ENCODE measurements around the gene POU6F2. TPM values are rescaled to one million over a fixed set of nuclear protein-coding genes. Genes with fewer than 3 reads are reported as not detected.

Gene POU6F2
- total and polyA plus RNA-seq, 2 experiments from 2014 or later = 7.2 to 7.3 TPM

- ATAC-seq = no peak
Observed at GRCh38 chr7:39421251-39421650, 443.5 kb downstream of the POU6F2 start.

DNA sequence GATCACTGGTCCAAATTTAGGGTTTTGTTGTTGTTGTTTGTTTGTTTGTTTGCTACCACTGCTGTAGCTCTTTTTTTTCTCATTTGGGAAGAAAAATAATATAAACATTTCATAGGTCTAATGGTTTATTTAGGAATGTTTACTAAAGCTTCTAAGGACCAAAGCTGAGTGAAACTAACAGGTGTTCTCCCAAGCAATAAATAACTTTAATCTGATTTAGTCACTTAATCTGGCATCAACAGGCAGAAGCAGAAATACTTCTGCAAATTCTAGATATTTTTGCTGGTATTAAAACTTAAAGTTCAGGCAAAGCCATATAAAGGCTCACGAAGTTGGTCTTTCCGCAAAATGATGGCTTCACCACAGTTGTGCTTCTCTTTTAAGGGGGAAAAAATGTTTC lies 444.0 kb downstream of the POU6F2 start:
- Mint-ChIP-seq H3K4me1 (peaks cover 9% of the 10 kb centered on the region), H3K27me3 (ENCODE audit: insufficient read depth, low read depth, poor library complexity) (peaks cover 1% of the 10 kb centered on the region), H3K4me3 (no peak overlapping the region), H3K36me3 (ENCODE audit: low read depth) (no peaks in the 10 kb centered on the region), H3K9me3 (no peaks in the 10 kb centered on the region), H3K27ac (no peak overlapping the region)
- no peak overlapping the region for H2AFZ ChIP-seq
- no peaks in the 10 kb centered on the region for H4K20me1 ChIP-seq (replicated peaks; ENCODE audit: insufficient read depth)
- no peaks in the 10 kb centered on the region for H3F3A ChIP-seq (replicated peaks; ENCODE audit: low read depth)
- DNase-seq (ENCODE audit: low spot score) (no peak), ATAC-seq (no peak)
- no peak overlapping the region for H3K4me3 ChIP-seq
- no peaks in the 10 kb centered on the region for H3K36me3 ChIP-seq (ENCODE audit: insufficient read depth)
- H3K27ac ChIP-seq (ENCODE audit: low read depth) = no peak overlapping the region
- H3K4me1 ChIP-seq (ENCODE audit: insufficient read depth) = peaks cover 7% of the 10 kb centered on the region; the same call in 1 of the 2 replicates
- no peaks in the 10 kb centered on the region for H3K27me3 ChIP-seq (ENCODE audit: insufficient read depth)
- peaks cover 10% of the 10 kb centered on the region; the same call in 1 of the 2 replicates for H3K9me2 ChIP-seq (ENCODE audit: insufficient read depth)
- H3K4me2 ChIP-seq = no peak overlapping the region
- no peaks in the 10 kb centered on the region for H3K79me2 ChIP-seq (replicated peaks; ENCODE audit: insufficient read depth)
- TF ChIP-seq JUNB (IDR thresholded peaks at IDR 0.05; ENCODE audit: unreplicated experiment) (no peak), ZNF331 (CRISPR knock-in tag; IDR thresholded peaks at IDR 0.05; ENCODE audit: low read depth) (no peak), ETS1 (IDR thresholded peaks at IDR 0.05) (no peak), NANOG (IDR thresholded peaks at IDR 0.05; ENCODE audit: borderline replicate concordance) (no peak), CREB1 (CRISPR knock-in tag; IDR thresholded peaks at IDR 0.05; ENCODE audit: low read depth) (no peak), EZH2 (IDR thresholded peaks at IDR 0.05; ENCODE audit: low read depth, unreplicated experiment) (no peak), ZNF114 (CRISPR knock-in tag; IDR thresholded peaks at IDR 0.05) (no peak), CTCF (conservative IDR thresholded peaks at IDR 0.05; ENCODE audit: low read depth in 2 of 2) (no peak), EZH2phosphoT487 (IDR thresholded peaks at IDR 0.05; ENCODE audit: unreplicated experiment) (no peak)

More at GRCh38 chr7:39421251-39421650, 443.5 kb downstream of the POU6F2 start:
- Histone ChIP-seq H3K4me3 (no peak overlapping the region), H3K27ac (ENCODE audit: low read depth) (no peak overlapping the region), H2AFZ (no peak overlapping the region), H3K4me2 (no peak overlapping the region), H3K79me2 (replicated peaks; ENCODE audit: insufficient read depth) (no peaks in the 10 kb centered on the region), H3K4me1 (ENCODE audit: insufficient read depth) (peaks cover 7% of the 10 kb centered on the region; the same call in 1 of the 2 replicates), H3K36me3 (ENCODE audit: insufficient read depth) (no peaks in the 10 kb centered on the region), H3F3A (replicated peaks; ENCODE audit: low read depth) (no peaks in the 10 kb centered on the region), H3K9me2 (ENCODE audit: insufficient read depth) (peaks cover 6% of the 10 kb centered on the region; the same call in 1 of the 2 replicates), H4K20me1 (replicated peaks; ENCODE audit: insufficient read depth) (no peaks in the 10 kb centered on the region), H3K27me3 (ENCODE audit: insufficient read depth) (no peaks in the 10 kb centered on the region)
- Mint-ChIP-seq H3K4me1 (peaks cover 9% of the 10 kb centered on the region), H3K9me3 (no peaks in the 10 kb centered on the region), H3K27me3 (ENCODE audit: insufficient read depth, low read depth, poor library complexity) (peaks cover 1% of the 10 kb centered on the region), H3K4me3 (no peak overlapping the region), H3K36me3 (ENCODE audit: low read depth) (no peaks in the 10 kb centered on the region), H3K27ac (no peak overlapping the region)
- no peak for DNase-seq (ENCODE audit: low spot score)
- no peak for TF ChIP-seq ETS1 (IDR thresholded peaks at IDR 0.05)
- TF ChIP-seq STAT1 (IDR thresholded peaks at IDR 0.05; ENCODE audit: unreplicated experiment) = no peak
- TF ChIP-seq, protein P1, sequence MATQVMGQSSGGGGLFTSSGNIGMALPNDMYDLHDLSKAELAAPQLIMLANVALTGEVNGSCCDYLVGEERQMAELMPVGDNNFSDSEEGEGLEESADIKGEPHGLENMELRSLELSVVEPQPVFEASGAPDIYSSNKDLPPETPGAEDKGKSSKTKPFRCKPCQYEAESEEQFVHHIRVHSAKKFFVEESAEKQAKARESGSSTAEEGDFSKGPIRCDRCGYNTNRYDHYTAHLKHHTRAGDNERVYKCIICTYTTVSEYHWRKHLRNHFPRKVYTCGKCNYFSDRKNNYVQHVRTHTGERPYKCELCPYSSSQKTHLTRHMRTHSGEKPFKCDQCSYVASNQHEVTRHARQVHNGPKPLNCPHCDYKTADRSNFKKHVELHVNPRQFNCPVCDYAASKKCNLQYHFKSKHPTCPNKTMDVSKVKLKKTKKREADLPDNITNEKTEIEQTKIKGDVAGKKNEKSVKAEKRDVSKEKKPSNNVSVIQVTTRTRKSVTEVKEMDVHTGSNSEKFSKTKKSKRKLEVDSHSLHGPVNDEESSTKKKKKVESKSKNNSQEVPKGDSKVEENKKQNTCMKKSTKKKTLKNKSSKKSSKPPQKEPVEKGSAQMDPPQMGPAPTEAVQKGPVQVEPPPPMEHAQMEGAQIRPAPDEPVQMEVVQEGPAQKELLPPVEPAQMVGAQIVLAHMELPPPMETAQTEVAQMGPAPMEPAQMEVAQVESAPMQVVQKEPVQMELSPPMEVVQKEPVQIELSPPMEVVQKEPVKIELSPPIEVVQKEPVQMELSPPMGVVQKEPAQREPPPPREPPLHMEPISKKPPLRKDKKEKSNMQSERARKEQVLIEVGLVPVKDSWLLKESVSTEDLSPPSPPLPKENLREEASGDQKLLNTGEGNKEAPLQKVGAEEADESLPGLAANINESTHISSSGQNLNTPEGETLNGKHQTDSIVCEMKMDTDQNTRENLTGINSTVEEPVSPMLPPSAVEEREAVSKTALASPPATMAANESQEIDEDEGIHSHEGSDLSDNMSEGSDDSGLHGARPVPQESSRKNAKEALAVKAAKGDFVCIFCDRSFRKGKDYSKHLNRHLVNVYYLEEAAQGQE (IDR thresholded peaks at IDR 0.05; ENCODE audit: unreplicated experiment) = no peak
- no peak for TF ChIP-seq JUNB (IDR thresholded peaks at IDR 0.05; ENCODE audit: unreplicated experiment)

All from GM23338 (cell line).